ENCODE data around the gene AMOT. TPM values are rescaled to one million over a fixed set of nuclear protein-coding genes. Genes with fewer than 3 reads are reported as not detected.

The AMOT gene
- total and polyA plus RNA-seq, 7 experiments from 2014 or later, result 0.44 to 4.4 (median 3.0) TPM

DNA sequence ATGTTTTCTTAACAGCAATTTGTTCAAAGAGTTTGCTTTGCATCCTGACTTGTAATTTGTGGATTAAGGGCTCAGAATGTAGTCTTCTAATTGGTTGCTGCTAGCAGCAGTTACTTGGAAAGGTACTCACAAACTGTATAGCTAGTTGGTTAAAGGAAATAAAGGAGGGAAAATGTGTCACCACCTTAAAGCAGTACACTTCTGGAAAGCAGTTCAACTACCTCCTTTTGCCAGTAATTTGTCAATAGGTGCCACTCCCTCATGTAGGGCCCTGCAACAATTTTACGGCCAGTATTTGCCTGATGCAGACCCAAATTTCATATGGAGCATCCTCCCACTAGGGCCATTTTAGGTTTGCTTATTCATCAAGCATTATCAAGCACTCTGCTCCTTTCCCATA is 20.8 kb downstream of the AMOT start:
- no peaks in the 10 kb centered on the region for H3K36me3 ChIP-seq (ENCODE audit: control insufficient read depth in 2 of 3, insufficient read depth in 3 of 3, low read length in 3 of 3)
- POLR2A ChIA-PET, result no interaction called here
- H3K4me3 ChIP-seq (ENCODE audit: low read length), result no peak overlapping the region
- CTCF ChIA-PET, result no interaction called here
- intact Hi-C loops (cut with micrococcal nuclease), result no loop called here
- no peaks in the 10 kb centered on the region for H3K4me1 ChIP-seq (ENCODE audit: control insufficient read depth in 2 of 2, insufficient read depth in 2 of 2, low read length in 2 of 2)
- no peaks in the 10 kb centered on the region for H3K27me3 ChIP-seq (ENCODE audit: control insufficient read depth in 2 of 2, insufficient read depth in 2 of 2, low read length in 2 of 2)
- H3K9me3 ChIP-seq (ENCODE audit: control insufficient read depth in 2 of 3, low read length in 3 of 3), result no peaks in the 10 kb centered on the region
- H3K9me3 Mint-ChIP-seq, result no peaks in the 10 kb centered on the region
- no peak overlapping the region for H3K27ac ChIP-seq (ENCODE audit: low read depth, low read length)
- peaks cover 0 to 20% (median 0%) of the 10 kb centered on the region in 7 donors for H3K4me1 Mint-ChIP-seq
- peaks cover 0 to 8% (median 0%) of the 10 kb centered on the region in 5 donors for H3K36me3 Mint-ChIP-seq
- DNase-seq (no peak), ATAC-seq (no peak)
- H3K4me3 Mint-ChIP-seq, result no peak overlapping the region
- H3K27me3 Mint-ChIP-seq, result no peaks in the 10 kb centered on the region
- H3K27ac Mint-ChIP-seq, result no peak overlapping the region

DNA sequence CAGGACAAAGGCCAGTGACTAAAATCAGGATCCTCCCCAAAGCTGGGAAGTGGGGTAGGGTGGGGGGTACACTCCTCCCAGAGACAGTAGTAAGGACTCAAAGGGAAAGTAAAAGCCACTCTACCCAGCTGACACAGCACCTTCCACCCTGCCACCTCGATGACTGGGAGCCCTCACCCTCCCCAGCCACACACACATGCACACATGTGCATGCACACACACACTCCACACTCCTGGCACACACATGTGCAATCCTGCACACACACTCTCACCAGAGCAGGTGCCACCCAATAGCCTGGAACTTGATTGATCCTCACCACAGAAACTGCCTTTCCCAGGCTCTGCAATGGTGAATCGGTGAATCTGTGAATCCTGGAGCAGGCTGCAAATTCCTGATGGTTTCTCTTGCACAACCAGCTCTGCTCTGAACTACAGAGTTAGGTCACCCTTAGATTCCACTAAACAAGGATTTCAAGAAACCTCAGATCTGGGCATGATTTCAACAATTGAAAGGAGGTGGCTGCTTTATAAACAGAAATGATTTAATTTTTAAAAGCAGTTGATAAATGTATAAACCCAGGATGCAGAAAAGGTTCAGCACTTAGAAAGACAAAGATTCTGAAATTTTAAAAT is 21.5 kb downstream of the AMOT start:
- ATAC-seq (no peak), DNase-seq (no peak)
- no peaks in the 10 kb centered on the region for H3K27me3 Mint-ChIP-seq
- peaks cover 0 to 8% (median 0%) of the 10 kb centered on the region in 5 donors for H3K36me3 Mint-ChIP-seq
- ChIA-PET CTCF (no interaction called here), POLR2A (no interaction called here)
- no peaks in the 10 kb centered on the region for H3K4me1 ChIP-seq (ENCODE audit: control insufficient read depth in 2 of 2, insufficient read depth in 2 of 2, low read length in 2 of 2)
- no peaks in the 10 kb centered on the region for H3K27me3 ChIP-seq (ENCODE audit: control insufficient read depth in 2 of 2, insufficient read depth in 2 of 2, low read length in 2 of 2)
- intact Hi-C loops (cut with micrococcal nuclease), result no loop called here
- no peaks in the 10 kb centered on the region for H3K9me3 Mint-ChIP-seq
- no peaks in the 10 kb centered on the region for H3K9me3 ChIP-seq (ENCODE audit: control insufficient read depth in 2 of 3, low read length in 3 of 3)
- no peaks in the 10 kb centered on the region for H3K36me3 ChIP-seq (ENCODE audit: control insufficient read depth in 2 of 3, insufficient read depth in 3 of 3, low read length in 3 of 3)
- H3K4me3 Mint-ChIP-seq, result no peak overlapping the region
- H3K27ac Mint-ChIP-seq, result no peak overlapping the region
- H3K4me3 ChIP-seq (ENCODE audit: low read length), result no peak overlapping the region
- no peak overlapping the region for H3K27ac ChIP-seq (ENCODE audit: low read depth, low read length)
- H3K4me1 Mint-ChIP-seq, result peaks cover 0 to 20% (median 0%) of the 10 kb centered on the region in 7 donors

DNA sequence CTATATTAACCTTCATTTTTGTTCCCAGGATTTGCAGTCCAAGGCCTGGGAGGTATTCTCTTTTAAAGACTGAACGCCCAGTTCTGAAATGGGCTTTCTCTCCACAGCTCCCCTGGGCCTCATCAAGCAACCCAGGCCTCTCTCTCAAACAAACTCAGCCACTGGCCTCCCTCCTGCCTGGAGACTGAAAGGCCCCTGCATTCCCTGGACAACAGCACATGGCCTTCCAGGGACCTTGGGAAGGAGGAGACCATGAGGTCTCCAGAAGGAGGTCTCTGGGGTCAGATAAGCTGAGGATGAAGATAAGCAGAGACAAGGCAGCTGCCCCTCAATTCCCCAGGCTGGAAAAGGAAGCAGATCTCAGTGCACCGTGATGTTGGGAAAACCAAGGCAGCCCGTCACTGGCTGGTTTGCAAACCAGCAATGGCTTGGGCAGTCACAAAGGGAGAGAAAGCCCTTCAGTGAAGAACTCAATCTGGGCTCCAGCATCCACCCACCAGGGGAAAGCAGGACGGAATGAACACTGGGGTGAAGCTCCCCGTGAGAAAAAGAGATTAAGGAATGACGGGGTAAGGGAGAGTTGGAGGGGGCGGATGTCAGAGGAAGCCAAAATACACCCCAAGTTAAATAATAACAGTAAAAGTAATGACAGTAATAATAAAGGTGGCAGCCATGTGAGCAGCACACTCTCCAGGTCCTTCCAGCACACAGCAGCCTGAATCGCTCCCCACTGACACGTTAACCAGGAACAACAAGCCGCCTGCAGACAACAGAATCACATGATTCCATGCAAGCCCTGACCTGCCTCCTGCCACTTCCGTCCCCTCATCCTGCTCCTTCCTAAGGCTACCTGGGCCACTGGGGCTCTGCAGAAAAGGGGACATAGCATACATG is 22.3 kb downstream of the AMOT start:
- no peak overlapping the region for H3K4me3 Mint-ChIP-seq
- peaks cover 0 to 8% (median 0%) of the 10 kb centered on the region in 5 donors for H3K36me3 Mint-ChIP-seq
- H3K36me3 ChIP-seq (ENCODE audit: control insufficient read depth in 2 of 3, insufficient read depth in 3 of 3, low read length in 3 of 3), result no peaks in the 10 kb centered on the region
- no peaks in the 10 kb centered on the region for H3K27me3 ChIP-seq (ENCODE audit: control insufficient read depth in 2 of 2, insufficient read depth in 2 of 2, low read length in 2 of 2)
- no peak for DNase-seq
- H3K4me3 ChIP-seq (ENCODE audit: low read length), result no peak overlapping the region
- ATAC-seq, result no peak
- POLR2A ChIA-PET, result no interaction called here
- H3K27me3 Mint-ChIP-seq, result no peaks in the 10 kb centered on the region
- CTCF ChIA-PET, result no interaction called here
- no peak overlapping the region for H3K27ac ChIP-seq (ENCODE audit: low read depth, low read length)
- H3K9me3 Mint-ChIP-seq, result no peaks in the 10 kb centered on the region
- peaks cover 0 to 20% (median 0%) of the 10 kb centered on the region in 7 donors for H3K4me1 Mint-ChIP-seq
- H3K9me3 ChIP-seq (ENCODE audit: control insufficient read depth in 2 of 3, low read length in 3 of 3), result no peaks in the 10 kb centered on the region
- intact Hi-C loops (cut with micrococcal nuclease), result no loop called here
- no peak overlapping the region for H3K27ac Mint-ChIP-seq
- no peaks in the 10 kb centered on the region for H3K4me1 ChIP-seq (ENCODE audit: control insufficient read depth in 2 of 2, insufficient read depth in 2 of 2, low read length in 2 of 2)

DNA sequence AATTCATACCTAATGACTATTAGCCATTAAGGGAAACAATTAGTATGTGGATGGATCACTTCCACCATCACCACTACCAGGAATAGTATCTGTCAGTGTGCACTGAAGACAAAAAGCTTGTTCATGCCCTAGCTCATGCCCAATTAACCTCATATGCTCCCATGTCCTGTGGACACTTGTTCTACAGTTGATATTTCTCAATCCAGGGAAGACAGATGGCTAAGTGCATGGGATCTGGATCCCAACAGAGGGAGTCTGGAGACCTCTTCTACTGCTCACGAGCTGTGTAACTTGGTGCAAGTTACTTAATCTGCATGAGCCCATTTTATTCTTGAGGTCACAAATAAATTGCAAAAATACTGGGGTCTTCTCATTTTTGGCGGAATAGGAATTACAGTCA is 23.7 kb downstream of the AMOT start:
- H3K36me3 Mint-ChIP-seq, result peaks cover 0 to 3% (median 0%) of the 10 kb centered on the region in 5 donors
- CTCF ChIA-PET, result no interaction called here

DNA sequence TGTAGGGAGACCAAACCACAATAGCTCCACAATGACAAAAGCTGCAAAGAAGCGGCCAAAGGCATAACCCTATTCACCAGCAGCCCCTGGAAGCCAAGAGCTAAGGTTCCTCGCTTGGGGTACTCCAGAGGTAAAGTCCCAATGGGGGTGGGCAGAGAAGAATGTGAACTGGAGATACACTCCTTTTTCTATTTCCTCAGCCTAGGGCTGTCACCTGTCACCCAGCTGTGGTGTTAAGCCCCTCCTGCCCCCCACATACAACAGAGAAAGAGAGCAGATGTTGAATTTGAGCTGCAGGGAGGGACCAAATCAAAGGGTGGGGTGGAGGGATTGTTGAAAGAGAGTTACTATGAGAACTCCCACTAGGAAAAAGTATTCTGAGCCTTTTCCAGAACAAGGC is 26.1 kb downstream of the AMOT start:
- H3K36me3 ChIP-seq (ENCODE audit: control insufficient read depth in 2 of 3, insufficient read depth in 3 of 3, low read length in 3 of 3), result no peaks in the 10 kb centered on the region
- intact Hi-C loops (cut with micrococcal nuclease), result no loop called here
- POLR2A ChIA-PET, result no interaction called here
- ATAC-seq (no peak), DNase-seq (no peak)
- no peaks in the 10 kb centered on the region for H3K27me3 ChIP-seq (ENCODE audit: control insufficient read depth in 2 of 2, insufficient read depth in 2 of 2, low read length in 2 of 2)
- H3K4me1 Mint-ChIP-seq, result peaks cover 0 to 5% (median 0%) of the 10 kb centered on the region in 7 donors
- H3K4me1 ChIP-seq (ENCODE audit: control insufficient read depth in 2 of 2, insufficient read depth in 2 of 2, low read length in 2 of 2), result no peaks in the 10 kb centered on the region
- peaks cover 0 to 3% (median 0%) of the 10 kb centered on the region in 5 donors for H3K36me3 Mint-ChIP-seq
- H3K4me3 ChIP-seq (ENCODE audit: low read length), result no peak overlapping the region
- H3K27me3 Mint-ChIP-seq, result no peaks in the 10 kb centered on the region
- CTCF ChIA-PET, result no interaction called here
- no peak overlapping the region for H3K27ac Mint-ChIP-seq
- H3K9me3 Mint-ChIP-seq, result peaks cover 0 to 1% (median 0%) of the 10 kb centered on the region in 11 donors
- no peak overlapping the region for H3K4me3 Mint-ChIP-seq
- no peaks in the 10 kb centered on the region for H3K9me3 ChIP-seq (ENCODE audit: control insufficient read depth in 2 of 3, low read length in 3 of 3)
- H3K27ac ChIP-seq (ENCODE audit: low read depth, low read length), result no peak overlapping the region

More for the DNA sequence above, 23.7 kb downstream of the AMOT start:
- no peaks in the 10 kb centered on the region for H3K27me3 ChIP-seq (ENCODE audit: control insufficient read depth in 2 of 2, insufficient read depth in 2 of 2, low read length in 2 of 2)
- no peak overlapping the region for H3K4me3 ChIP-seq (ENCODE audit: low read length)
- no peaks in the 10 kb centered on the region for H3K9me3 ChIP-seq (ENCODE audit: control insufficient read depth in 2 of 3, low read length in 3 of 3)
- H3K4me3 Mint-ChIP-seq, result no peak overlapping the region
- no peaks in the 10 kb centered on the region for H3K27me3 Mint-ChIP-seq
- no peaks in the 10 kb centered on the region for H3K4me1 ChIP-seq (ENCODE audit: control insufficient read depth in 2 of 2, insufficient read depth in 2 of 2, low read length in 2 of 2)
- H3K27ac Mint-ChIP-seq, result no peak overlapping the region
- H3K9me3 Mint-ChIP-seq, result no peaks in the 10 kb centered on the region
- no peak for ATAC-seq
- POLR2A ChIA-PET, result no interaction called here
- H3K36me3 ChIP-seq (ENCODE audit: control insufficient read depth in 2 of 3, insufficient read depth in 3 of 3, low read length in 3 of 3), result no peaks in the 10 kb centered on the region
- DNase-seq, result no peak
- H3K27ac ChIP-seq (ENCODE audit: low read depth, low read length), result no peak overlapping the region
- H3K4me1 Mint-ChIP-seq, result peaks cover 0 to 20% (median 0%) of the 10 kb centered on the region in 7 donors
- intact Hi-C loops (cut with micrococcal nuclease), result no loop called here

DNA sequence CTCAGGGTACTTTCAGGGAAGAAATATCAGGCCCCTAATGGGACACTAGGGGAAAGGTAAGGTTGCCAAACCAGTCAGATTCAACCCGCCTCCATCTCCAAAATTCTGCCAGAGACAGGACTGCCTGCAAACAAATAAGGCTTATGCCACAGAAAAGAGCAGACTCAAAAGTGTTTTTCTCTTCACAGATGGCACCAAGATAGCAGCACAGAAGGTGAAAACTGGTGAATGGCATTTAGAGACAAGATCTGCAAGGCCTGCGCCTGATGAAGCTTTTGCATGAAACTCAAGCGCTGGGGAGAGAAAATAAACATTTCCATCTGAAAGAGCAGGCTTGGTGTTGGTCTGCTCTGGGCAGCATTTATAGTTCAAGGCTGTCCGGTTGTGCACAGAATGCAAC is 27.9 kb downstream of the AMOT start:
- no peak for ATAC-seq
- POLR2A ChIA-PET, result no interaction called here
- H3K27ac Mint-ChIP-seq, result no peak overlapping the region

More for the DNA sequence above, 27.9 kb downstream of the AMOT start:
- H3K27me3 ChIP-seq (ENCODE audit: control insufficient read depth in 2 of 2, insufficient read depth in 2 of 2, low read length in 2 of 2), result no peaks in the 10 kb centered on the region
- no peak for DNase-seq
- CTCF ChIA-PET, result no interaction called here
- H3K27ac ChIP-seq (ENCODE audit: low read depth, low read length), result no peak overlapping the region
- Mint-ChIP-seq H3K4me3 (no peak overlapping the region), H3K36me3 (peaks cover 0 to 4% (median 0%) of the 10 kb centered on the region in 5 donors), H3K9me3 (peaks cover 0 to 1% (median 0%) of the 10 kb centered on the region in 11 donors), H3K4me1 (no peaks in the 10 kb centered on the region), H3K27me3 (no peaks in the 10 kb centered on the region)
- no peaks in the 10 kb centered on the region for H3K9me3 ChIP-seq (ENCODE audit: control insufficient read depth in 2 of 3, low read length in 3 of 3)
- H3K36me3 ChIP-seq (ENCODE audit: control insufficient read depth in 2 of 3, insufficient read depth in 3 of 3, low read length in 3 of 3), result no peaks in the 10 kb centered on the region
- no peak overlapping the region for H3K4me3 ChIP-seq (ENCODE audit: low read length)
- intact Hi-C loops (cut with micrococcal nuclease), result no loop called here
- H3K4me1 ChIP-seq (ENCODE audit: control insufficient read depth in 2 of 2, insufficient read depth in 2 of 2, low read length in 2 of 2), result no peaks in the 10 kb centered on the region

All from naive thymus-derived CD4-positive, alpha-beta T cell (primary cell).